GM23338 (cell line): ENCODE data around the gene CYTL1. TPM values are rescaled to one million over a fixed set of nuclear protein-coding genes. Genes with fewer than 3 reads are reported as not detected.

Source experiments
- ATAC-seq: fragments of 200-7000 bp; cut with Tn5 transposase; 3 replicates; pipeline ENCODE4 v1.9.1; 2020
- DNase-seq: peaks from one replicate; pipeline ENCODE4 v3.0.0-alpha.2; 2015; ENCODE audit warnings: low spot score
- H2AFZ ChIP-seq: fragments of 200-600 bp; sonication (generic); 2 replicates; pipeline ENCODE4 v1.8.0; 2016; ENCODE audit warnings: antibody characterized with exemption, mild to moderate bottlenecking, moderate library complexity
- H3F3A ChIP-seq: fragments of 200-600 bp; sonication (generic); replicated peaks from 2 replicates; pipeline ENCODE4 v1.8.0; 2017; ENCODE audit warnings: antibody characterized with exemption, mixed run types, low read depth
- H3K27ac ChIP-seq: fragments of 200-600 bp; sonication (generic); 2 replicates; pipeline ENCODE4 v1.6.1; 2016; ENCODE audit warnings: low read depth
- H3K27me3 ChIP-seq: fragments of 200-600 bp; sonication (generic); 2 replicates; pipeline ENCODE4 v1.8.0; 2016; ENCODE audit warnings: mild to moderate bottlenecking, mixed run types, moderate library complexity; ENCODE audit not compliant: insufficient read depth
- H3K36me3 ChIP-seq: fragments of 200-600 bp; sonication (generic); 2 replicates; pipeline ENCODE4 v1.8.0; 2016; ENCODE audit warnings: mild to moderate bottlenecking; ENCODE audit not compliant: insufficient read depth
- H3K4me1 ChIP-seq: fragments of 200-600 bp; sonication (generic); 2 replicates; pipeline ENCODE4 v1.8.0; 2016; ENCODE audit warnings: mild to moderate bottlenecking, moderate library complexity; ENCODE audit not compliant: insufficient read depth
- H3K4me2 ChIP-seq: fragments of 200-600 bp; sonication (generic); 2 replicates; pipeline ENCODE4 v1.7.1; 2017; ENCODE audit warnings: mixed run types
- H3K4me3 ChIP-seq: fragments of 200-600 bp; sonication (generic); 2 replicates; pipeline ENCODE4 v1.6.1; 2016; ENCODE audit warnings: mixed run types
- H3K79me2 ChIP-seq: fragments of 200-600 bp; sonication (generic); replicated peaks from 2 replicates; pipeline ENCODE4 v1.8.0; 2017; ENCODE audit warnings: mild to moderate bottlenecking; ENCODE audit not compliant: insufficient read depth
- H3K9me2 ChIP-seq: fragments of 200-600 bp; sonication (generic); 2 replicates; pipeline ENCODE4 v1.8.0; 2017; ENCODE audit not compliant: insufficient read depth
- H4K20me1 ChIP-seq: fragments of 200-600 bp; sonication (generic); replicated peaks from 2 replicates; pipeline ENCODE4 v1.8.0; 2017; ENCODE audit warnings: mild to moderate bottlenecking; ENCODE audit not compliant: insufficient read depth
- H3K27ac Mint-ChIP-seq: 2 replicates; pipeline ENCODE4 v1.8.0; 2020; ENCODE audit warnings: inconsistent platforms, mild to moderate bottlenecking, moderate library complexity, mixed read lengths
- H3K27me3 Mint-ChIP-seq: 3 replicates; pipeline ENCODE4 v1.8.0; 2022; ENCODE audit warnings: low read depth, mild to moderate bottlenecking, moderate library complexity, mixed read lengths, inconsistent platforms; ENCODE audit not compliant: insufficient read depth, poor library complexity
- H3K36me3 Mint-ChIP-seq: 3 replicates; pipeline ENCODE4 v1.8.0; 2021; ENCODE audit warnings: low read depth, mild to moderate bottlenecking, inconsistent platforms, moderate library complexity, mixed read lengths
- H3K4me1 Mint-ChIP-seq: 3 replicates; pipeline ENCODE4 v1.8.0; 2020; ENCODE audit warnings: mild to moderate bottlenecking, inconsistent platforms, mixed read lengths
- H3K4me3 Mint-ChIP-seq: 3 replicates; pipeline ENCODE4 v1.8.0; 2021; ENCODE audit warnings: moderate library complexity, mild to moderate bottlenecking, inconsistent platforms, mixed read lengths
- H3K9me3 Mint-ChIP-seq: 3 replicates; pipeline ENCODE4 v1.8.0; 2020; ENCODE audit warnings: moderate library complexity, mild to moderate bottlenecking, inconsistent platforms, mixed read lengths
- CREB1 ChIP-seq: fragments of 250-450 bp; sonication (Bioruptor Pico); IDR thresholded peaks from 2 replicates; pipeline ENCODE4 v1.5.0; 2020; ENCODE audit warnings: low read depth, mild to moderate bottlenecking, moderate library complexity
- EZH2 ChIP-seq: fragments of 200-600 bp; sonication (generic); IDR thresholded peaks from one replicate; pipeline ENCODE4 v1.8.0; 2017; ENCODE audit warnings: antibody characterized with exemption, mild to moderate bottlenecking, low read depth; ENCODE audit not compliant: unreplicated experiment
- JUNB ChIP-seq: IDR thresholded peaks from one replicate; pipeline ENCODE4 v1.6.1; 2016; ENCODE audit warnings: antibody characterized with exemption; ENCODE audit not compliant: unreplicated experiment
- NANOG ChIP-seq: IDR thresholded peaks from 2 replicates; pipeline ENCODE4 v1.6.1; 2016; ENCODE audit warnings: antibody characterized with exemption, borderline replicate concordance
- POLR2AphosphoS5 ChIP-seq: IDR thresholded peaks from 2 replicates; pipeline ENCODE4 v1.6.1; 2016; ENCODE audit warnings: antibody characterized with exemption, low read depth
- STAT1 ChIP-seq: IDR thresholded peaks from one replicate; pipeline ENCODE4 v1.6.1; 2016; ENCODE audit warnings: antibody characterized with exemption; ENCODE audit not compliant: unreplicated experiment
- ZNF114 ChIP-seq: fragments of 250-450 bp; sonication (Bioruptor Pico); IDR thresholded peaks from 2 replicates; pipeline ENCODE4 v1.5.0; 2020; ENCODE audit warnings: mild to moderate bottlenecking, moderate library complexity
- ZNF331 ChIP-seq: fragments of 250-450 bp; sonication (Bioruptor Pico); IDR thresholded peaks from 2 replicates; pipeline ENCODE4 v1.5.0; 2020; ENCODE audit warnings: low read depth, mild to moderate bottlenecking, moderate library complexity
- polyA plus RNA-seq: library from polyadenylated mRNA; unstranded; fragments of >200 nt; fragmentation: Nextera tagmentation; extraction: Ambion mirVana; gene quantifications from 2 replicates; pipeline ENCODE4 v1.2.1, GENCODE V29; 2016
- total RNA-seq: library from RNA; depleted of rRNA; stranded (reverse); fragments of >200 nt; shearing (Covaris generic); gene quantifications from 2 replicates; pipeline ENCODE4 v1.2.3, GENCODE V29; 2014
- TF ChIP-seq, protein P1 (sequence below): IDR thresholded peaks from one replicate; pipeline ENCODE4 v1.6.1; 2018; ENCODE audit warnings: antibody characterized with exemption; ENCODE audit not compliant: unreplicated experiment
- TF ChIP-seq, protein P2 (sequence below), 2 experiments: fragments of 200-600 bp in 1 of 2; sonication (generic) in 1 of 2; conservative IDR thresholded peaks; 2 replicates each; pipeline versions ENCODE4 v1.5.1 to v1.6.1; 2016 to 2017; ENCODE audit warnings: antibody characterized with exemption in 2 of 2, low read depth in 2 of 2, mild to moderate bottlenecking in 2 of 2, moderate library complexity in 1 of 2
- TF ChIP-seq, protein P3 (sequence below): fragments of 250-450 bp; sonication (Bioruptor Pico); IDR thresholded peaks from 2 replicates; pipeline ENCODE4 v1.5.0; 2020; ENCODE audit warnings: mild to moderate bottlenecking, moderate library complexity

The CYTL1 gene
- total and polyA plus RNA-seq, 2 experiments from 2014 or later = 12.6 to 17.6 TPM

DNA sequence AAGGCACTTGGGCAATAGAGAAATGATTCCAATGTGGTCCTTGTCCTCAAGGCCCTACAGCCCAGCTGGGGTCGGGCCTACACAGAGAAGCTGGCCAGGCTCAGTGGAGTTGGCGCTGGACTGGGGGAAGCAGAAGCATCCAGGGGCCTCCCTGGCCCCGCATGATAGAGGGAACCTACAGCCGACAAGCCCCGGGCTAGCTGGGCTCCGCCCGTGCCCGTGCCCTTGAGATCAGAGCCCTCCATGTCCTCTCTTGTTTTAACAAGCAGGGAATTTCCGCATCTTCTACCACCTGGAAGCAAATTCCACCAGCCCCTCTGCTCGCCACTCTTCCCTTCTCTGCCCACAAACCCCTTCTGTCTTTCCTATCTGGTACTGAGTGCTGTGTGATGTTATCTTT, 31.6 kb downstream of the CYTL1 start:
- TF ChIP-seq ZNF114 (CRISPR knock-in tag) (no peak), EZH2 (no peak), JUNB (no peak), NANOG (no peak), ZNF331 (CRISPR knock-in tag) (no peak), POLR2AphosphoS5 (no peak), STAT1 (no peak), CREB1 (CRISPR knock-in tag) (no peak)
- TF ChIP-seq, protein P1, sequence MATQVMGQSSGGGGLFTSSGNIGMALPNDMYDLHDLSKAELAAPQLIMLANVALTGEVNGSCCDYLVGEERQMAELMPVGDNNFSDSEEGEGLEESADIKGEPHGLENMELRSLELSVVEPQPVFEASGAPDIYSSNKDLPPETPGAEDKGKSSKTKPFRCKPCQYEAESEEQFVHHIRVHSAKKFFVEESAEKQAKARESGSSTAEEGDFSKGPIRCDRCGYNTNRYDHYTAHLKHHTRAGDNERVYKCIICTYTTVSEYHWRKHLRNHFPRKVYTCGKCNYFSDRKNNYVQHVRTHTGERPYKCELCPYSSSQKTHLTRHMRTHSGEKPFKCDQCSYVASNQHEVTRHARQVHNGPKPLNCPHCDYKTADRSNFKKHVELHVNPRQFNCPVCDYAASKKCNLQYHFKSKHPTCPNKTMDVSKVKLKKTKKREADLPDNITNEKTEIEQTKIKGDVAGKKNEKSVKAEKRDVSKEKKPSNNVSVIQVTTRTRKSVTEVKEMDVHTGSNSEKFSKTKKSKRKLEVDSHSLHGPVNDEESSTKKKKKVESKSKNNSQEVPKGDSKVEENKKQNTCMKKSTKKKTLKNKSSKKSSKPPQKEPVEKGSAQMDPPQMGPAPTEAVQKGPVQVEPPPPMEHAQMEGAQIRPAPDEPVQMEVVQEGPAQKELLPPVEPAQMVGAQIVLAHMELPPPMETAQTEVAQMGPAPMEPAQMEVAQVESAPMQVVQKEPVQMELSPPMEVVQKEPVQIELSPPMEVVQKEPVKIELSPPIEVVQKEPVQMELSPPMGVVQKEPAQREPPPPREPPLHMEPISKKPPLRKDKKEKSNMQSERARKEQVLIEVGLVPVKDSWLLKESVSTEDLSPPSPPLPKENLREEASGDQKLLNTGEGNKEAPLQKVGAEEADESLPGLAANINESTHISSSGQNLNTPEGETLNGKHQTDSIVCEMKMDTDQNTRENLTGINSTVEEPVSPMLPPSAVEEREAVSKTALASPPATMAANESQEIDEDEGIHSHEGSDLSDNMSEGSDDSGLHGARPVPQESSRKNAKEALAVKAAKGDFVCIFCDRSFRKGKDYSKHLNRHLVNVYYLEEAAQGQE = no peak
- TF ChIP-seq, protein P2, sequence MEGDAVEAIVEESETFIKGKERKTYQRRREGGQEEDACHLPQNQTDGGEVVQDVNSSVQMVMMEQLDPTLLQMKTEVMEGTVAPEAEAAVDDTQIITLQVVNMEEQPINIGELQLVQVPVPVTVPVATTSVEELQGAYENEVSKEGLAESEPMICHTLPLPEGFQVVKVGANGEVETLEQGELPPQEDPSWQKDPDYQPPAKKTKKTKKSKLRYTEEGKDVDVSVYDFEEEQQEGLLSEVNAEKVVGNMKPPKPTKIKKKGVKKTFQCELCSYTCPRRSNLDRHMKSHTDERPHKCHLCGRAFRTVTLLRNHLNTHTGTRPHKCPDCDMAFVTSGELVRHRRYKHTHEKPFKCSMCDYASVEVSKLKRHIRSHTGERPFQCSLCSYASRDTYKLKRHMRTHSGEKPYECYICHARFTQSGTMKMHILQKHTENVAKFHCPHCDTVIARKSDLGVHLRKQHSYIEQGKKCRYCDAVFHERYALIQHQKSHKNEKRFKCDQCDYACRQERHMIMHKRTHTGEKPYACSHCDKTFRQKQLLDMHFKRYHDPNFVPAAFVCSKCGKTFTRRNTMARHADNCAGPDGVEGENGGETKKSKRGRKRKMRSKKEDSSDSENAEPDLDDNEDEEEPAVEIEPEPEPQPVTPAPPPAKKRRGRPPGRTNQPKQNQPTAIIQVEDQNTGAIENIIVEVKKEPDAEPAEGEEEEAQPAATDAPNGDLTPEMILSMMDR (conservative IDR thresholded peaks at IDR 0.05; ENCODE audit: low read depth in 2 of 2) = no peak
- TF ChIP-seq, protein P3, sequence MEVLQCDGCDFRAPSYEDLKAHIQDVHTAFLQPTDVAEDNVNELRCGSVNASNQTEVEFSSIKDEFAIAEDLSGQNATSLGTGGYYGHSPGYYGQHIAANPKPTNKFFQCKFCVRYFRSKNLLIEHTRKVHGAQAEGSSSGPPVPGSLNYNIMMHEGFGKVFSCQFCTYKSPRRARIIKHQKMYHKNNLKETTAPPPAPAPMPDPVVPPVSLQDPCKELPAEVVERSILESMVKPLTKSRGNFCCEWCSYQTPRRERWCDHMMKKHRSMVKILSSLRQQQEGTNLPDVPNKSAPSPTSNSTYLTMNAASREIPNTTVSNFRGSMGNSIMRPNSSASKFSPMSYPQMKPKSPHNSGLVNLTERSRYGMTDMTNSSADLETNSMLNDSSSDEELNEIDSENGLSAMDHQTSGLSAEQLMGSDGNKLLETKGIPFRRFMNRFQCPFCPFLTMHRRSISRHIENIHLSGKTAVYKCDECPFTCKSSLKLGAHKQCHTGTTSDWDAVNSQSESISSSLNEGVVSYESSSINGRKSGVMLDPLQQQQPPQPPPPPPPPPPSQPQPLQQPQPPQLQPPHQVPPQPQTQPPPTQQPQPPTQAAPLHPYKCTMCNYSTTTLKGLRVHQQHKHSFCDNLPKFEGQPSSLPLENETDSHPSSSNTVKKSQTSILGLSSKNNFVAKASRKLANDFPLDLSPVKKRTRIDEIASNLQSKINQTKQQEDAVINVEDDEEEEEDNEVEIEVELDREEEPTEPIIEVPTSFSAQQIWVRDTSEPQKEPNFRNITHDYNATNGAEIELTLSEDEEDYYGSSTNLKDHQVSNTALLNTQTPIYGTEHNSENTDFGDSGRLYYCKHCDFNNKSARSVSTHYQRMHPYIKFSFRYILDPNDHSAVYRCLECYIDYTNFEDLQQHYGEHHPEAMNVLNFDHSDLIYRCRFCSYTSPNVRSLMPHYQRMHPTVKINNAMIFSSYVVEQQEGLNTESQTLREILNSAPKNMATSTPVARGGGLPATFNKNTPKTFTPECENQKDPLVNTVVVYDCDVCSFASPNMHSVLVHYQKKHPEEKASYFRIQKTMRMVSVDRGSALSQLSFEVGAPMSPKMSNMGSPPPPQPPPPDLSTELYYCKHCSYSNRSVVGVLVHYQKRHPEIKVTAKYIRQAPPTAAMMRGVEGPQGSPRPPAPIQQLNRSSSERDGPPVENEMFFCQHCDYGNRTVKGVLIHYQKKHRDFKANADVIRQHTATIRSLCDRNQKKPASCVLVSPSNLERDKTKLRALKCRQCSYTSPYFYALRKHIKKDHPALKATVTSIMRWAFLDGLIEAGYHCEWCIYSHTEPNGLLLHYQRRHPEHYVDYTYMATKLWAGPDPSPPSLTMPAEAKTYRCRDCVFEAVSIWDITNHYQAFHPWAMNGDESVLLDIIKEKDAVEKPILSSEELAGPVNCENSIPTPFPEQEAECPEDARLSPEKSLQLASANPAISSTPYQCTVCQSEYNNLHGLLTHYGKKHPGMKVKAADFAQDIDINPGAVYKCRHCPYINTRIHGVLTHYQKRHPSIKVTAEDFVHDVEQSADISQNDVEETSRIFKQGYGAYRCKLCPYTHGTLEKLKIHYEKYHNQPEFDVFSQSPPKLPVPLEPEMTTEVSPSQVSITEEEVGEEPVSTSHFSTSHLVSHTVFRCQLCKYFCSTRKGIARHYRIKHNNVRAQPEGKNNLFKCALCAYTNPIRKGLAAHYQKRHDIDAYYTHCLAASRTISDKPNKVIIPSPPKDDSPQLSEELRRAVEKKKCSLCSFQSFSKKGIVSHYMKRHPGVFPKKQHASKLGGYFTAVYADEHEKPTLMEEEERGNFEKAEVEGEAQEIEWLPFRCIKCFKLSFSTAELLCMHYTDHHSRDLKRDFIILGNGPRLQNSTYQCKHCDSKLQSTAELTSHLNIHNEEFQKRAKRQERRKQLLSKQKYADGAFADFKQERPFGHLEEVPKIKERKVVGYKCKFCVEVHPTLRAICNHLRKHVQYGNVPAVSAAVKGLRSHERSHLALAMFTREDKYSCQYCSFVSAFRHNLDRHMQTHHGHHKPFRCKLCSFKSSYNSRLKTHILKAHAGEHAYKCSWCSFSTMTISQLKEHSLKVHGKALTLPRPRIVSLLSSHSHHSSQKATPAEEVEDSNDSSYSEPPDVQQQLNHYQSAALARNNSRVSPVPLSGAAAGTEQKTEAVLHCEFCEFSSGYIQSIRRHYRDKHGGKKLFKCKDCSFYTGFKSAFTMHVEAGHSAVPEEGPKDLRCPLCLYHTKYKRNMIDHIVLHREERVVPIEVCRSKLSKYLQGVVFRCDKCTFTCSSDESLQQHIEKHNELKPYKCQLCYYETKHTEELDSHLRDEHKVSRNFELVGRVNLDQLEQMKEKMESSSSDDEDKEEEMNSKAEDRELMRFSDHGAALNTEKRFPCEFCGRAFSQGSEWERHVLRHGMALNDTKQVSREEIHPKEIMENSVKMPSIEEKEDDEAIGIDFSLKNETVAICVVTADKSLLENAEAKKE (CRISPR knock-in tag) = no peak
- no peak overlapping the region for H3K4me3 ChIP-seq
- no peaks in the 10 kb centered on the region for H3K36me3 Mint-ChIP-seq
- H3K4me1 ChIP-seq = no peaks in the 10 kb centered on the region
- no peaks in the 10 kb centered on the region for H3K27me3 ChIP-seq
- H3F3A ChIP-seq = no peaks in the 10 kb centered on the region
- no peak for DNase-seq
- no peak overlapping the region for H3K4me3 Mint-ChIP-seq
- H3K4me1 Mint-ChIP-seq = no peaks in the 10 kb centered on the region; the same call in 2 of the 3 replicates
- no peaks in the 10 kb centered on the region for H3K9me2 ChIP-seq
- no peaks in the 10 kb centered on the region for H3K79me2 ChIP-seq
- no peaks in the 10 kb centered on the region for H4K20me1 ChIP-seq
- H3K36me3 ChIP-seq = no peaks in the 10 kb centered on the region
- H3K27ac ChIP-seq = no peak overlapping the region
- no peak overlapping the region for H3K27ac Mint-ChIP-seq
- no peak overlapping the region for H3K4me2 ChIP-seq
- no peak overlapping the region for H2AFZ ChIP-seq
- peaks cover 2% of the 10 kb centered on the region for H3K27me3 Mint-ChIP-seq
- no peak for ATAC-seq
- no peaks in the 10 kb centered on the region for H3K9me3 Mint-ChIP-seq
